ENCODE data around the gene EGR4. TPM values are rescaled to one million over a fixed set of nuclear protein-coding genes. Genes with fewer than 3 reads are reported as not detected.

Gene EGR4
- total and polyA plus RNA-seq, 5 donors from 2014 or later: 0.69 TPM; not detected in 4

Other genes with a start within 250 kb of the EGR4 start
- 8.0 TPM for gene SFXN5, start 221.8 kb downstream of the EGR4 start, total RNA-seq
- 1 to 10 TPM; 1.0 to 2.0 (median 1.7) TPM for gene SFXN5, start 221.8 kb downstream of the EGR4 start, polyA plus RNA-seq
- gene RAB11FIP5, start 180.6 kb downstream of the EGR4 start, total RNA-seq: 30.8 TPM
- 10 to 100 TPM; 15.4 to 24.0 (median 19.7) TPM for gene RAB11FIP5, start 180.6 kb downstream of the EGR4 start, polyA plus RNA-seq
- gene NOTO, start 91.0 kb downstream of the EGR4 start, total RNA-seq: not detected
- gene NOTO, start 91.0 kb downstream of the EGR4 start, polyA plus RNA-seq: not detected
- 30.3 TPM for gene SMYD5, start 79.3 kb downstream of the EGR4 start, total RNA-seq
- gene SMYD5, start 79.3 kb downstream of the EGR4 start, polyA plus RNA-seq: 10 to 100 TPM; 13.8 to 20.9 (median 17.7) TPM
- gene PRADC1, start 60.3 kb downstream of the EGR4 start, total RNA-seq: 7.0 TPM
- 10 to 100 TPM; 29.0 to 35.3 (median 32.7) TPM for gene PRADC1, start 60.3 kb downstream of the EGR4 start, polyA plus RNA-seq
- gene CCT7, start 59.2 kb downstream of the EGR4 start, total RNA-seq: 114 TPM
- 100 to 1,000 TPM; 239 to 287 (median 275) TPM for gene CCT7, start 59.2 kb downstream of the EGR4 start, polyA plus RNA-seq
- 17.4 TPM for gene FBXO41, start 9.1 kb downstream of the EGR4 start, total RNA-seq
- 1 to 10 TPM in 2 of 4 donors, under 1 TPM in 2; 0.51 to 1.1 (median 0.95) TPM for gene FBXO41, start 9.1 kb downstream of the EGR4 start, polyA plus RNA-seq
- gene ALMS1, start 92.3 kb upstream of the EGR4 start, total RNA-seq: 29.3 TPM
- 1 to 10 TPM; 1.6 to 3.0 (median 2.6) TPM for gene ALMS1, start 92.3 kb upstream of the EGR4 start, polyA plus RNA-seq